H9 (cell line): ENCODE measurements around the gene TRABD. TPM values are rescaled to one million over a fixed set of nuclear protein-coding genes. Genes with fewer than 3 reads are reported as not detected.

Source experiments
- DNase-seq: peaks from one replicate; pipeline ENCODE4 v3.0.0-alpha.2; 2017
- H2AFZ ChIP-seq: one replicate; pipeline ENCODE4 v1.6.1; 2013; ENCODE audit warnings: mild to moderate bottlenecking, low read length, control low read depth, moderate library complexity
- H2AK5ac ChIP-seq: 2 replicates; pipeline ENCODE4 v1.6.1; 2013; ENCODE audit warnings: low read length, control low read depth, mixed read lengths; ENCODE audit not compliant: insufficient read length
- H2BK120ac ChIP-seq: one replicate; pipeline ENCODE4 v1.6.1; 2013; ENCODE audit warnings: low read depth, mild to moderate bottlenecking, low read length, control low read depth, inconsistent platforms; ENCODE audit not compliant: poor library complexity, severe bottlenecking
- H2BK12ac ChIP-seq: 2 replicates; pipeline ENCODE4 v1.6.1; 2013; ENCODE audit warnings: low read length, control low read depth, mixed read lengths, low read depth; ENCODE audit not compliant: insufficient read length
- H2BK15ac ChIP-seq: 2 replicates; pipeline ENCODE4 v1.6.1; 2013; ENCODE audit warnings: low read depth, low read length, control low read depth
- H2BK20ac ChIP-seq: one replicate; pipeline ENCODE4 v1.6.1; 2013; ENCODE audit warnings: low read depth, mild to moderate bottlenecking, low read length, control low read depth, inconsistent platforms; ENCODE audit not compliant: poor library complexity, severe bottlenecking
- H2BK5ac ChIP-seq: 2 replicates; pipeline ENCODE4 v1.6.1; 2013; ENCODE audit warnings: low read length, control low read depth, mixed read lengths; ENCODE audit not compliant: insufficient read length
- H3K14ac ChIP-seq: 2 replicates; pipeline ENCODE4 v1.6.1; 2013; ENCODE audit warnings: low read length, control low read depth; ENCODE audit not compliant: insufficient read depth
- H3K18ac ChIP-seq: 2 replicates; pipeline ENCODE4 v1.6.1; 2013; ENCODE audit warnings: low read depth, mild to moderate bottlenecking, mixed read lengths, low read length, control low read depth; ENCODE audit not compliant: insufficient read length
- H3K23ac ChIP-seq: 2 replicates; pipeline ENCODE4 v1.6.1; 2013; ENCODE audit warnings: low read length, control low read depth, mixed read lengths, low read depth; ENCODE audit not compliant: insufficient read length
- H3K23me2 ChIP-seq: 2 replicates; pipeline ENCODE4 v1.6.1; 2013; ENCODE audit warnings: low read depth, mild to moderate bottlenecking, mixed read lengths, low read length, control low read depth; ENCODE audit not compliant: insufficient read length, poor library complexity, severe bottlenecking
- H3K27ac ChIP-seq: 2 replicates; pipeline ENCODE4 v1.5.1; 2013; ENCODE audit warnings: low read length, control low read depth, mixed read lengths, low read depth; ENCODE audit not compliant: insufficient read length
- H3K27me3 ChIP-seq: 2 replicates; pipeline ENCODE4 v1.6.1; 2013; ENCODE audit warnings: low read length, control low read depth, inconsistent platforms; ENCODE audit not compliant: insufficient read depth
- H3K4ac ChIP-seq: 2 replicates; pipeline ENCODE4 v1.6.1; 2013; ENCODE audit warnings: low read depth, mild to moderate bottlenecking, control low read depth, inconsistent platforms, low read length, moderate library complexity
- H3K4me1 ChIP-seq: 2 replicates; pipeline ENCODE4 v1.6.1; 2013; ENCODE audit warnings: low read length, control low read depth, inconsistent platforms; ENCODE audit not compliant: insufficient read depth
- H3K4me2 ChIP-seq: 2 replicates; pipeline ENCODE4 v1.6.1; 2013; ENCODE audit warnings: low read length, control low read depth, mixed read lengths; ENCODE audit not compliant: insufficient read length, insufficient read depth
- H3K56ac ChIP-seq: 2 replicates; pipeline ENCODE4 v1.6.1; 2013; ENCODE audit warnings: low read depth, mild to moderate bottlenecking, mixed read lengths, low read length, control low read depth; ENCODE audit not compliant: insufficient read length
- H3K79me1 ChIP-seq: 2 replicates; pipeline ENCODE4 v1.6.1; 2013; ENCODE audit warnings: low read depth, mild to moderate bottlenecking, moderate library complexity, low read length, control low read depth, inconsistent platforms; ENCODE audit not compliant: insufficient read depth, poor library complexity, severe bottlenecking
- H3K79me2 ChIP-seq: 2 replicates; pipeline ENCODE4 v1.6.1; 2013; ENCODE audit warnings: low read length, control low read depth, inconsistent platforms; ENCODE audit not compliant: insufficient read depth
- H3K9ac ChIP-seq: 2 replicates; pipeline ENCODE4 v1.6.1; 2013; ENCODE audit warnings: low read length, control low read depth, mixed read lengths; ENCODE audit not compliant: insufficient read length; ENCODE audit errors: extremely low read depth
- H3K9me3 ChIP-seq: one replicate; pipeline ENCODE4 v1.6.1; 2013; ENCODE audit warnings: low read depth, low read length, inconsistent platforms; ENCODE audit not compliant: control insufficient read depth
- H3T11ph ChIP-seq: one replicate; pipeline ENCODE4 v1.6.1; 2013; ENCODE audit warnings: mild to moderate bottlenecking, low read length, control low read depth, inconsistent platforms
- H4K20me1 ChIP-seq: one replicate; pipeline ENCODE4 v1.6.1; 2013; ENCODE audit not compliant: control insufficient read depth, insufficient read length, insufficient read depth
- H4K5ac ChIP-seq: 2 replicates; pipeline ENCODE4 v1.6.1; 2013; ENCODE audit warnings: low read depth, mild to moderate bottlenecking, mixed read lengths, low read length, control low read depth; ENCODE audit not compliant: insufficient read length
- H4K8ac ChIP-seq: replicated peaks from 2 replicates; pipeline ENCODE4 v1.6.1; 2013; ENCODE audit warnings: low read length, control low read depth, mixed read lengths, low read depth; ENCODE audit not compliant: insufficient read length
- H4K91ac ChIP-seq: 2 replicates; pipeline ENCODE4 v1.6.1; 2013; ENCODE audit warnings: low read depth, mild to moderate bottlenecking, moderate library complexity, mixed read lengths, low read length, control low read depth; ENCODE audit not compliant: insufficient read length
- H3K27ac Mint-ChIP-seq, 3 experiments: 2 replicates in 2 of 3; 3 replicates in 1 of 3; pipeline ENCODE4 v1.8.0; 2020 to 2021; ENCODE audit warnings: mixed read lengths in 3 of 3, mild to moderate bottlenecking in 1 of 3, moderate library complexity in 1 of 3
- H3K27me3 Mint-ChIP-seq: 2 replicates; pipeline ENCODE4 v1.8.0; 2021; ENCODE audit warnings: low read depth, mild to moderate bottlenecking, moderate library complexity, mixed read lengths
- H3K36me3 Mint-ChIP-seq, 3 experiments: 2 replicates in 2 of 3; 3 replicates in 1 of 3; pipeline ENCODE4 v1.8.0; 2020 to 2021; ENCODE audit warnings: low read depth in 3 of 3, mixed read lengths in 3 of 3; ENCODE audit not compliant: insufficient read depth in 1 of 3
- H3K4me1 Mint-ChIP-seq, 2 experiments: 2 replicates each; pipeline ENCODE4 v1.8.0; 2020; ENCODE audit warnings: mixed read lengths in 2 of 2
- H3K4me3 Mint-ChIP-seq, 2 experiments: 2 replicates in 1 of 2; 3 replicates in 1 of 2; pipeline ENCODE4 v1.8.0; 2020 to 2021; ENCODE audit warnings: mild to moderate bottlenecking in 2 of 2, mixed read lengths in 2 of 2, moderate library complexity in 1 of 2
- H3K9me3 Mint-ChIP-seq, 2 experiments: 2 replicates in 1 of 2; 3 replicates in 1 of 2; pipeline ENCODE4 v1.8.0; 2020; ENCODE audit warnings: mild to moderate bottlenecking in 2 of 2, mixed read lengths in 2 of 2, moderate library complexity in 1 of 2
- CTCF ChIP-seq: fragments of 200-600 bp; sonication (generic); conservative IDR thresholded peaks from 3 replicates; pipeline ENCODE4 v1.8.0; 2021; ENCODE audit warnings: antibody characterized with exemption, mild to moderate bottlenecking
- WGBS: extraction: QIAGEN DNeasy Blood & Tissue Kit; methylation state at CpG from one replicate; pipeline ENCODE4 v1.1.7; 2013; ENCODE audit warnings: missing lambda C conversion rate, low lambda C conversion rate, mixed read lengths; ENCODE audit not compliant: insufficient read length; ENCODE audit errors: extremely low coverage; 5-methylcytosine and 5-hydroxymethylcytosine counted together
- total RNA-seq: library from RNA; stranded (reverse); gene quantifications from 2 replicates; pipeline ENCODE4 v1.2.1, GENCODE V29; 2021

Gene TRABD
- total RNA-seq, 1 experiment from 2014 or later: 47.8 TPM

- Histone ChIP-seq H2BK120ac (no peak overlapping the region), H3K79me1 (no peaks in the 10 kb centered on the region), H3K9me3 (no peaks in the 10 kb centered on the region), H4K8ac (no peak overlapping the region), H3K14ac (no peak overlapping the region; the same call in 1 of the 2 replicates), H4K91ac (no peak overlapping the region), H4K5ac (no peak overlapping the region), H2BK12ac (no peak overlapping the region), H3T11ph (no peak overlapping the region), H4K20me1 (no peaks in the 10 kb centered on the region), H2AK5ac (no peak overlapping the region), H3K4me2 (no peak overlapping the region), H3K79me2 (peaks cover 5% of the 10 kb centered on the region; the same call in 1 of the 2 replicates), H3K23ac (no peak overlapping the region), H3K23me2 (peaks cover 17% of the 10 kb centered on the region), H2BK5ac (no peak overlapping the region), H3K9ac (no peak overlapping the region), H2AFZ (no peak overlapping the region), H3K18ac (no peak overlapping the region), H3K4ac (no peak overlapping the region), H3K27me3 (no peaks in the 10 kb centered on the region), H2BK20ac (no peak overlapping the region), H3K4me1 (no peaks in the 10 kb centered on the region), H2BK15ac (no peak overlapping the region), H3K56ac (no peak overlapping the region), H3K27ac (no peak overlapping the region)
- Mint-ChIP-seq H3K4me1 (peaks cover 8 to 12% of the 10 kb centered on the region in 2 experiments), H3K4me3 (no peak overlapping the region; a peak in 2 of 5 replicates), H3K27me3 (no peaks in the 10 kb centered on the region; the same call in none of the 2 replicates), H3K9me3 (no peaks in the 10 kb centered on the region; a peak in 2 of 5 replicates), H3K36me3 (peaks cover 2 to 8% (median 2%) of the 10 kb centered on the region in 3 experiments; a peak in 5 of 7 replicates), H3K27ac (no peak overlapping the region)
- WGBS: no CpG with 5 or more reads among the region's 31 CpGs
- TF ChIP-seq CTCF: no peak
- DNase-seq: no peak
These were observed 3.3 kb upstream of the TRABD start for GRCh38 chr22:50182176-50183081.
